ENCODE results near the gene ZC3H13.

DNA sequence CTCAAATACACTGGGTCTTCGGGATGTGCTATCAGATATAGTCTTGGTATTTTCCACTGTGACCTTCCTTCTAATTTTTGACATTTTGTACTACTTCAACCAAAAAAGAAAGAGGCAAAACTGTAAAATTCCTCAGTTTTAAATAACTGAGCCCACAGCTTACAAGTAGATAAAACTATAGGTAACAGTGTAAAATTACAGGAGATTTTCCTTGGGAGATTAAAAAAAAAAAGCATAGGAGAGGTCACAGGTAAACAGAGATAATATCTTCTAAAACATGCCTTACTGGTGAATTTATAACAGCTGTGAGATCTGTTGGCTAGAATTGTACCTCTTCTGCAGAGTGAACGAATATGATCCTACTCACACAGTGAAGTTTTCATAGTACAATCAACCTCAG lies 7.1 kb downstream of the ZC3H13 start:
- TF ChIP-seq TAF1 (IDR thresholded peaks at IDR 0.05; ENCODE audit: low read depth) (no peak), EP300 (conservative IDR thresholded peaks at IDR 0.05; ENCODE audit: poor library complexity, severe bottlenecking) (no peak)
- TF ChIP-seq, protein P1, sequence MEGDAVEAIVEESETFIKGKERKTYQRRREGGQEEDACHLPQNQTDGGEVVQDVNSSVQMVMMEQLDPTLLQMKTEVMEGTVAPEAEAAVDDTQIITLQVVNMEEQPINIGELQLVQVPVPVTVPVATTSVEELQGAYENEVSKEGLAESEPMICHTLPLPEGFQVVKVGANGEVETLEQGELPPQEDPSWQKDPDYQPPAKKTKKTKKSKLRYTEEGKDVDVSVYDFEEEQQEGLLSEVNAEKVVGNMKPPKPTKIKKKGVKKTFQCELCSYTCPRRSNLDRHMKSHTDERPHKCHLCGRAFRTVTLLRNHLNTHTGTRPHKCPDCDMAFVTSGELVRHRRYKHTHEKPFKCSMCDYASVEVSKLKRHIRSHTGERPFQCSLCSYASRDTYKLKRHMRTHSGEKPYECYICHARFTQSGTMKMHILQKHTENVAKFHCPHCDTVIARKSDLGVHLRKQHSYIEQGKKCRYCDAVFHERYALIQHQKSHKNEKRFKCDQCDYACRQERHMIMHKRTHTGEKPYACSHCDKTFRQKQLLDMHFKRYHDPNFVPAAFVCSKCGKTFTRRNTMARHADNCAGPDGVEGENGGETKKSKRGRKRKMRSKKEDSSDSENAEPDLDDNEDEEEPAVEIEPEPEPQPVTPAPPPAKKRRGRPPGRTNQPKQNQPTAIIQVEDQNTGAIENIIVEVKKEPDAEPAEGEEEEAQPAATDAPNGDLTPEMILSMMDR (IDR thresholded peaks at IDR 0.05; ENCODE audit: poor library complexity, severe bottlenecking) = no peak
